A549 (cell line): Measurements from ENCODE around the gene PPP1R15A. TPM values are rescaled to one million over a fixed set of nuclear protein-coding genes. Genes with fewer than 3 reads are reported as not detected.

Experiments used
- ATAC-seq, 2 experiments: fragments of 200-7000 bp in 1 of 2; fragments of >200 bp in 1 of 2; cut with Nextera tagmentation in 1 of 2; cut with Tn5 transposase in 1 of 2; 3 replicates each; pipeline versions ENCODE4 v1.8.0 to v1.9.1; 2018 to 2020; ENCODE audit warnings: mild to moderate bottlenecking in 1 of 2, moderate library complexity in 1 of 2
- CTCF ChIA-PET: fragments of 300-600 bp; sonication (Branson Sonifier 250); formaldehyde crosslinking; extraction: SDS; loops from one replicate; lab custom pipeline; 2021; ENCODE audit warnings: antibody characterized with exemption, inconsistent platforms; lab: Yijun Ruan, JAX
- POLR2A ChIA-PET: fragments of 350-600 bp; formaldehyde crosslinking; extraction: SDS; loops from one replicate; lab custom pipeline; 2021; ENCODE audit warnings: antibody characterized with exemption, inconsistent platforms; lab: Yijun Ruan, JAX
- DNase-seq, 2 experiments: peaks; one replicate each; pipeline versions ENCODE4 v3.0.0 to v3.0.0-alpha.2; 2011 to 2016; ENCODE audit warnings: low read depth in 1 of 2, low spot score in 1 of 2
- FAIRE-seq: peaks from 2 replicates; lab custom pipeline; 2011; peaks lifted over from hg19 to GRCh38; lab: Jason Lieb, UNC
- H3K27ac ChIP-seq, 2 experiments: fragments of >200 bp; sonication (Bioruptor Twin); formaldehyde crosslinking; 3 replicates each; pipeline ENCODE4 v1.5.1; 2016 to 2017
- H3K4me1 ChIP-seq: fragments of >200 bp; sonication (Bioruptor Twin); formaldehyde crosslinking; 3 replicates; pipeline ENCODE4 v1.6.1; 2016
- H3K4me2 ChIP-seq: fragments of >200 bp; sonication (Bioruptor Twin); formaldehyde crosslinking; 3 replicates; pipeline ENCODE4 v1.6.1; 2016
- H3K4me3 ChIP-seq: fragments of >200 bp; sonication (Bioruptor Twin); formaldehyde crosslinking; 3 replicates; pipeline ENCODE4 v1.5.1; 2016
- H3K9me3 ChIP-seq: fragments of >200 bp; sonication (Bioruptor Twin); formaldehyde crosslinking; 3 replicates; pipeline ENCODE4 v1.6.1; 2016
- CTCF ChIP-seq: fragments of >200 bp; sonication (Bioruptor Twin); formaldehyde crosslinking; IDR thresholded peaks from 3 replicates; pipeline ENCODE4 v1.5.1; 2016
- EHMT2 ChIP-seq: fragments of 200-600 bp; sonication (generic); IDR thresholded peaks from 2 replicates; pipeline ENCODE4 v1.6.1; 2016; ENCODE audit warnings: antibody characterized with exemption, low read depth, mild to moderate bottlenecking, moderate library complexity
- ELK1 ChIP-seq: fragments of 150-350 bp; IDR thresholded peaks from 2 replicates; pipeline ENCODE4 v1.6.1; 2014; ENCODE audit warnings: low read depth, mild to moderate bottlenecking, low read length
- ESRRA ChIP-seq: fragments of 150-350 bp; IDR thresholded peaks from 2 replicates; pipeline ENCODE4 v1.6.1; 2014; ENCODE audit warnings: mild to moderate bottlenecking, low read length, borderline replicate concordance
- FOSB ChIP-seq: fragments of 250-450 bp; sonication (Bioruptor Pico); IDR thresholded peaks from 2 replicates; pipeline ENCODE4 v1.5.0; 2020; ENCODE audit warnings: mild to moderate bottlenecking, moderate library complexity
- JUN ChIP-seq, 2 experiments: fragments of >200 bp; sonication (Bioruptor Twin); formaldehyde crosslinking; IDR thresholded peaks; 2 replicates in 1 of 2; 3 replicates in 1 of 2; pipeline ENCODE4 v1.6.1; 2016 to 2017
- KDM5A ChIP-seq: fragments of 200-600 bp; sonication (generic); IDR thresholded peaks from 2 replicates; pipeline ENCODE4 v1.6.1; 2016; ENCODE audit warnings: antibody characterized with exemption, mild to moderate bottlenecking
- MAFK ChIP-seq: fragments of 450-650 bp; IDR thresholded peaks from 2 replicates; pipeline ENCODE4 v1.6.1; 2014; ENCODE audit not compliant: partially characterized antibody
- MAX ChIP-seq: IDR thresholded peaks from 2 replicates; pipeline ENCODE4 v1.6.1; 2012
- MAZ ChIP-seq: fragments of 150-350 bp; IDR thresholded peaks from 2 replicates; pipeline ENCODE4 v1.6.1; 2014; ENCODE audit warnings: antibody characterized with exemption, low read depth, low read length, borderline replicate concordance
- MYC ChIP-seq: IDR thresholded peaks from 2 replicates; pipeline ENCODE4 v1.6.1; 2012; ENCODE audit warnings: mild to moderate bottlenecking, inconsistent platforms, low read length, improper control_type of control experiment, borderline replicate concordance
- RAD21 ChIP-seq, 2 experiments: fragments of >200 bp in 1 of 2; sonication (Bioruptor Twin) in 1 of 2; formaldehyde crosslinking in 1 of 2; IDR thresholded peaks in 1 of 2; conservative IDR thresholded peaks in 1 of 2; 2 replicates in 1 of 2; 3 replicates in 1 of 2; pipeline ENCODE4 v1.6.1; 2012 to 2018; ENCODE audit warnings: inconsistent platforms in 1 of 2
- RCOR1 ChIP-seq: fragments of 150-350 bp; IDR thresholded peaks from 2 replicates; pipeline ENCODE4 v1.6.1; 2014; ENCODE audit warnings: antibody characterized with exemption, low read length, low read depth
- RFX5 ChIP-seq: fragments of 450-650 bp; IDR thresholded peaks from 2 replicates; pipeline ENCODE4 v1.7.1; 2014; ENCODE audit warnings: antibody characterized with exemption, mild to moderate bottlenecking, moderate library complexity
- SMC3 ChIP-seq: fragments of >200 bp; sonication (Bioruptor Twin); formaldehyde crosslinking; IDR thresholded peaks from 3 replicates; pipeline ENCODE4 v1.6.1; 2018; ENCODE audit warnings: inconsistent platforms
- SREBF2 ChIP-seq: fragments of 450-650 bp; IDR thresholded peaks from 2 replicates; pipeline ENCODE4 v1.6.1; 2014; ENCODE audit warnings: mild to moderate bottlenecking, moderate library complexity
- USF2 ChIP-seq: fragments of 450-650 bp; IDR thresholded peaks from 2 replicates; pipeline ENCODE4 v1.6.1; 2014; ENCODE audit warnings: antibody characterized with exemption
- ZFP36 ChIP-seq: fragments of 450-650 bp; IDR thresholded peaks from 2 replicates; pipeline ENCODE4 v1.6.1; 2014; ENCODE audit warnings: borderline replicate concordance; ENCODE audit not compliant: partially characterized antibody
- ZNF302 ChIP-seq: fragments of 250-450 bp; sonication (Bioruptor Pico); IDR thresholded peaks from 2 replicates; pipeline ENCODE4 v1.9.0; 2021; ENCODE audit warnings: inconsistent platforms, mild to moderate bottlenecking, moderate library complexity
- WGBS: methylation state at CpG from one replicate; pipeline ENCODE4 v1.1.6; 2017; ENCODE audit errors: missing lambda C conversion rate; 5-methylcytosine and 5-hydroxymethylcytosine counted together
- polyA plus RNA-seq, 4 experiments: library from polyadenylated mRNA; depleted of rRNA in 3 of 4; stranded (reverse); fragments of >200 nt; fragmentation: RNase III in 1 of 4; extraction: RNeasy Plus Mini Kit Qiagen cat#74134 plus additional on column Dnase treatment in 1 of 4; gene quantifications; 2 replicates in 3 of 4; 3 replicates in 1 of 4; pipeline ENCODE4 v1.2.3, GENCODE V29; 2011 to 2017

Gene PPP1R15A
- polyA plus RNA-seq, 2 of the 4 experiments (the other 2 are of a cell fraction) = 29.7 to 74.2 TPM

GRCh38 chr19:48833977-48834376, 38.2 kb upstream of the PPP1R15A start (continued):
- TF ChIP-seq CTCF (no peak), MYC (no peak), MAX (no peak), FOSB (CRISPR knock-in tag) (no peak), SMC3 (no peak), ELK1 (no peak), ZNF302 (CRISPR knock-in tag) (no peak), SREBF2 (no peak)

- peak overlapping the region; percentile 49 for H3K4me3 ChIP-seq
- ATAC-seq (peak; percentile 87 to 88), FAIRE-seq (peak; percentile 91), DNase-seq (peak; percentile 94)
- CTCF ChIA-PET = interaction anchor here (0.6 to 24.1 kb wide), 49 partner anchors 8 to 501 kb away, joined by 3 to 927 read pairs (median 4); partner anchors contain the start of genes BAX, BCAT2, CA11 and GYS1
- H3K9me3 ChIP-seq = no peaks in the 10 kb centered on the region
- H3K27ac ChIP-seq = peak overlapping the region; percentile 80 to 90
- H3K4me2 ChIP-seq = peak overlapping the region; percentile 93
- peaks cover 7% of the 10 kb centered on the region; the same call in 2 of the 3 replicates for H3K4me1 ChIP-seq
- TF ChIP-seq MYC = peak; percentile 72; the same call in 1 of the 2 replicates
- no peak for TF ChIP-seq ELK1
- peak; percentile 97 to 98 for TF ChIP-seq RAD21 (conservative IDR thresholded peaks at IDR 0.05 in 1 of 2, IDR thresholded peaks at IDR 0.05 in 1 of 2)
- TF ChIP-seq RFX5 = peak; percentile 47; the same call in 1 of the 2 replicates
- TF ChIP-seq MAX = peak; percentile 75
- peak; percentile 66; the same call in 1 of the 2 replicates for TF ChIP-seq ESRRA
- peak; percentile 98 for TF ChIP-seq CTCF
- TF ChIP-seq SMC3 = peak; percentile 97
- no peak for TF ChIP-seq MAFK
- peak; percentile 93 for TF ChIP-seq USF2
- TF ChIP-seq EHMT2 = no peak
- 0 out of 2 replicates have a peak, but pooled peaks have one; percentile 44 for TF ChIP-seq KDM5A
- peak in 1 of 2 experiments; percentile 29; a peak in 1 of 5 replicates for TF ChIP-seq JUN (IDR thresholded peaks at IDR 0.05)
- peak; percentile 12 for TF ChIP-seq ZFP36
- 0 out of 2 replicates have a peak, but pooled peaks have one; percentile 68 for TF ChIP-seq MAZ
- no peak for TF ChIP-seq RCOR1
- POLR2A ChIA-PET = interaction anchor here (0.6 to 2.2 kb wide), 3 partner anchors 25 to 189 kb away, joined by 3 to 18 read pairs (median 7); partner anchors contain the start of genes BCAT2 and CA11
- WGBS = 1% methylated on average over 12 of the region's 12 CpGs
Measured at GRCh38 chr19:48835734-48836088, 36.5 kb upstream of the PPP1R15A start.
